NAMALWA (cell line): Measurements from ENCODE around the gene TEX30.
"Not testable (repeated sequence)": the region's sequence is repeated elsewhere in the genome, so short reads cannot be mapped to it uniquely, and the experiment has no call there.

ENCODE experiments used
- DNase-seq: peaks from one replicate; pipeline ENCODE4 v3.0.0-alpha.2; 2015; ENCODE audit warnings: low spot score

TEX30 gene

DNA sequence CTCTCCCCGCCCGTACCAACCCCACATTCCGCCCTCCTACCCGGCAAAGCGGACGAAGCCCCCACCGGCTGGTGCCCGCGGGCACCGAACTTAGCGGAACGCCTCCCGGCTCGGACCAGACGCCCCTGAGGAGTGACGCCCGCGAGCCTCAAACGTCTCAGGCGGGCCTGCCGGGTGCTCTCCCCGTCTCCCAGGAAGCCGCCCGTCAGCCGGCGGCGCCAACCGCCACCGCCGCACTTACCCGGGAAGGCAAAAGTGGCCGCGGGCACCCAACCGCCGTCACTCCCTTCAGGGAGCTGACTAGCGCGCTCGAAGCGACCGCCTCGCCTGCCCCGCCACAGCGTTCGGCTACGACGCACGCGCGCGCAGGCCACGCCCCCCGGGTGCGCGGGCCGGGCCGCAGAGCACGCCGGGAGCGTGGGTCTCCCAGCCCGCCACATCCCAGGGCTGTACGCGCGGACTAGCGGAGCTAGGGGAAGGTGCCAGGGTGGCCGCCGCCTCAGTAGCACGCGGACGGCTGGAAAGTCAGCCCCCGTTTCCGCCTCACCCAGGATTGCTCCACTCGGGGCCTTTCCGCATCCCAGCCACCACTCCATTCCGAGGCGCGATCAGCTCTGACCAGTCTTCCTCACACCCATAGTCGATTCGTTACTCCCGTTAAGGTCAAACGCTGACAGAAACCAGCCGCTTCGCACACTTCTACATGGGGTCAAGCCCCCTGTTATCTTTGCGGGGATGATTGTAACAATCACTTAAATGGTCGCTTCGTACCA lies at the start of gene TEX30:
TEX30 (minus strand) TSS at position 346 of the 773 bp plus-strand sequence. CDS start 3,760 bp downstream, outside the sequence.
- peak; percentile 93 for DNase-seq

DNA sequence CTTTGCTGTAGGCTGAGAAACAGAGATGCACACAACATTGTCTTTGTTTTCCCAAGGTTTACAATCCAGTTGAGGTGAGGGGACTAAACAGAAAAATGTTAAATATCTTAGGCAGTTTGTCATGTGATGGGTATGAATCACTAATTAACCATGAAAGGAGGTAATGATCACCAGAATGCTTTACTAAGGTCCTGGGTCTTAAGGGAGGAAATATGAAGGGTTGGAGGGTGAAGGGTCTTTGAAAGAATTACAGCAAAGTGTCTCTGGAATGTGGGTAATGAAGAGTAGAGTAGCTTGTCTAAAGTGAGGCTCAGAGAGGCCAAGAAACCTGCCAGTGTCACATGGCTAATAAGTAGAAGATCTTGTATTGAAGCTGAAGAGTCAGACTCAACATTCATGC lies 44.3 kb upstream of the TEX30 start:
- no peak for DNase-seq

DNA sequence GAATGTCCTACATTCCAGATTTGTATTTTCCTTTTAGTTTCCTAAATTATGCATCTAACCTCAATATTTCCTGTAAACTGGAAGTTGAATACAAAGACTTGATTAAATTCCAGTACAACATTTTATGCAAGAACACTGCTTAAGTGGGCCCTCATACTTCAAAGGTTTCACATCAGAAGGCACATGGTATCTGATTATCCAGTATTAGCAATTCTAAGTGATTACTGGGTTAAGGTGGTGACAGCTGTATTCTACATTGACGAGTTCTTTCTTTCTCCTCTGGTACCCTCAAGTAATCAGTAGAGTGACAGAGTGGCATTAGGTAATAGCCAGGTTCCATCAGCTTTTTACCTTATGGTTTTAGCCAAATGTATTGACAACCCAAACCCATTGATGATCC lies 43.7 kb upstream of the TEX30 start:
- no peak for DNase-seq

DNA sequence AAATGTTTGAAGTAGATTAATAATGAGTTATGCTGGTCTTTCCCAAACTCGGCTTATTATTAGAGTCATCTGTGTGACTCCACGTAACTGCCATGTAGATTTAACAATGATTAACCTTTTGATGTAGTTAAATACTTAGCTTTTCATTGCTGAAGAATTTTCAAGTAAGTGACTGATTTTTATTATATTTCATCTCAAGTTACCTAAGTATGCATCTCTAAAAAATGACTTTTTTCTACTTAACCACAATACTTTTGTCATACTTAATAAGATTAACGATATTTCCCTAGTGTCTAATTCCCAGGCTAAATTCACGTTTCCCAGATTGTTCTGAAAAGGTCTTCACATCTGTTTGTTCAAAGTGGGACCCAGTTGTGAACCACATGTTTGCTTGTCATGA lies 43.1 kb upstream of the TEX30 start:
- no peak for DNase-seq

DNA sequence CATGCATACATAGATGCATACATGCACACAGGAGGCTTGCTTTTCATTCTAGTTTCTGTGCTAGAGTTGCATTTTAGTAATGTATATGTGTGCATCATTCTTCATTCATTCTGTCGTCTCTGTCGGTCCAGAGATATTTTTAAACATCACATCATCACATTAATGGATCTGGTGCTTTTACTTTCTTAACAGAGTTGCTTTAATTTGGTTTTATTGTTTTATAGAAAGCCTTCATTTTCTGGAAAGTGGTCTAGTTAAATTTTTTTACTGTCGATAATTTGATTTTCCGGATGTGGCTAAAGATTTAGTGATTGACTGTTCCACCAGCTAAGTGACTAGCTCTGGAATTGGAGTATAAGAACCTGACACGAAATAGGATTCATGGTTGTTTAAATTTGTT lies 42.2 kb upstream of the TEX30 start:
- DNase-seq = no peak

DNA sequence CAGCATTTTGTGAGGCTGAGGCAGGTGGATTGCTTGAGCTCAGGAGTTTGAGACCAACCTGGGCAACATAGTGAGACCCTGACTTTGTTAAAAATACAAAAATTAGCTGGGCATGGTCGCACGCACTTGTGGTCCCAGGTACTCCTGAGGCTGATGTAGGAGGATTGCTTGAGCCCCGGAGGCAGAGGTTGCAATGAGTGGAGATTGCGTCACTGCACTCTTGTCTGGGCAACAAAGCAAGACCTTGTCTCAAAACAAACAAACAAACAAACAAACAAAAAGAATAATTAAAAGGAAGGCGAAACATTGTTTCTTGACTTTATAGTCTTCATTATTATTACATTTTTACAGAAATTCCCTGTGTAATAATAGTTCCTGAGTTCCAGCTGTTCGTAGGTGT lies 41.2 kb upstream of the TEX30 start:
- no peak for DNase-seq

DNA sequence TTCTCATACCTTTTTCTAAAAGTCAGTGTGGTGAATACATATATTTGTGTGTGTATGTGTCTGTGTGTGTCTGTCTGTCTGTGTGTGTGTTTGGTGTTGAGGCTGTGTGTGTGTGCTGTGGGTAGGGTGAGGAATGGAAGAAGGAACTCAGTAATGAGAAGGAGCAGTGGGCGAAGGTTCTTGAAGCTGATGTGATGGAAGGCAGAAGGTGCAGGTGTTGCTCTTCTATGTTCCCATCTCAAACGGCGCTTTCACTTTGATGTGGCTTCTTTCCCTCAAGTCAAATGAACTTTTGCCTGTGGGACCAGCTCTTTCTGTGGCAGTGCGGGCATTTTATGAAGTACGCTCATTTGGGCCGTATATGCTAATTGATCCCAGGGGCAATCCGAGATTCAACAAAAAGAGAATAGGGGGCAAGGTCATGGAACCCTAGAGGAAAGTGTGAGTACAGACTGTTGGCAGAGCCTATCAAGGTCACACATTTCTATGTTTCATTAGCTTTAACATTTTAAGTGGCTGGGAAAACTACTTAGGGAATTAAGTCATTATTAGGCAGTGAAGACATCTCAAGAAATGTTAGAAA lies 40.5 kb upstream of the TEX30 start:
- no peak for DNase-seq

DNA sequence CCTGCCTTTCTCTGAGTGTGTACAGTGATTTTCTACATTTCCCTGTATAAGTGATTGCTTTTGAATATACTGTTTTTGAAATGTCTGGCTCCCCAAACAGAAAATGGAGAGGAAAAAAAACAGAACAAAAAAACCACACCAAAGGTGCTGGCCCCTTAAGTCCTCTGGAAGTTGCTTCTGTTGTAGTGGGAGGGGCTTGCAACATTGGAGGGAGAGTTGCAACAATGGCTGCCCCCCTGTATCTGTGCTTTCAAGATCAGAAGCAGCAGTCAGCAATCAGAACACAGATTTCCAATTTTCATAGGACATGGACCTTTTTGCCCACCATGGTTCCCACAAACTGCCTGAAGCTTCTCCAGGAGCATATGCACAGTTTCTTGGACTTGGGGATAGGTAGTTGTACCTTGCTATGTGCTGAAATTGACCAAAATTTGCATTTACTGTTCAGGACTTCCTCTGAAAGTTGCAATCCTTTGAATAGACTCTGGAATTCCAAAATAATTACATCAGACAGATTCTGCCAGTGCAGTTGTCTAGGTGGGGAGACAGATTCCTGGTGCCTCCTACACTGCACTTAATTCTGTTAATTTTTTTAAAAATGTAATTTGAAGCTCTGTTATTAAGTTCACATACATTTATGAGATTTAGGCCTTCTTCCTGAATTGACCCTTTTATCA lies 39.2 kb upstream of the TEX30 start:
- DNase-seq = no peak

DNA sequence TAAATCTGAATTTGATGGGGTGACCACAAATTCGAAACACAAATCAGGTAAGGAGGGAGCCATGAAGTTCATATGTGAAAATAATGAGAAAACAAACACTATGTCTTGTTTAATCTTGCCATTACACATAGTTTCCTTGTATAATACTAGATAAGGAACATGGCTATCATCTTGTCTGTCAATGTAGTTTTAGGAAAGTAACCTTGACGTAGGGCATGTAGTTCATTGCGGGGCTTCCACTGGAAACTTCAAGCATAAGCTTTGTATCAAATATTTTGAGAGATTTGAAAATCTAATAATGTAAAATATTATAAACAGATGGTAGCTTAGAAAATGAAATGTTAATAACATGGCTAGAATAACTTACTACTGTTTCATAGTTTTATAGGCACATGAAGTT lies 34.1 kb upstream of the TEX30 start:
- DNase-seq = no peak

DNA sequence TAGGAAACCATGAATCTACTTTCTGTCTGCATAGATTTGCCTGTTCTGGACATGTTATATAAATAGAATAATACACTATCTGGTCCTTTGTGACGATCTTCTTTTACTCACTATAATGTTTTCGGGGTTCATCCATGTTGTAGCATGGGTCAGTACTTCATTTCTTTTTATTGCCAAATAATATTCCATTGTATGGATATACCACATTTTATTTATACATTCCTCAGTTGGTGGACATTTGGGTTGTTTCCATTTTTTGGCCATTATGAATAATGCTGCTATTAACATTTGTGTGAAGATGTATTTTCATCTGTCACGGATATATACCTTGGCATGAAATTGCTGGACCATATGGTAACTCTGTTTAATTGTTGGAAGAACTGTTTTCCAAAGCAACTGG lies 32.1 kb upstream of the TEX30 start:
- no peak for DNase-seq

DNA sequence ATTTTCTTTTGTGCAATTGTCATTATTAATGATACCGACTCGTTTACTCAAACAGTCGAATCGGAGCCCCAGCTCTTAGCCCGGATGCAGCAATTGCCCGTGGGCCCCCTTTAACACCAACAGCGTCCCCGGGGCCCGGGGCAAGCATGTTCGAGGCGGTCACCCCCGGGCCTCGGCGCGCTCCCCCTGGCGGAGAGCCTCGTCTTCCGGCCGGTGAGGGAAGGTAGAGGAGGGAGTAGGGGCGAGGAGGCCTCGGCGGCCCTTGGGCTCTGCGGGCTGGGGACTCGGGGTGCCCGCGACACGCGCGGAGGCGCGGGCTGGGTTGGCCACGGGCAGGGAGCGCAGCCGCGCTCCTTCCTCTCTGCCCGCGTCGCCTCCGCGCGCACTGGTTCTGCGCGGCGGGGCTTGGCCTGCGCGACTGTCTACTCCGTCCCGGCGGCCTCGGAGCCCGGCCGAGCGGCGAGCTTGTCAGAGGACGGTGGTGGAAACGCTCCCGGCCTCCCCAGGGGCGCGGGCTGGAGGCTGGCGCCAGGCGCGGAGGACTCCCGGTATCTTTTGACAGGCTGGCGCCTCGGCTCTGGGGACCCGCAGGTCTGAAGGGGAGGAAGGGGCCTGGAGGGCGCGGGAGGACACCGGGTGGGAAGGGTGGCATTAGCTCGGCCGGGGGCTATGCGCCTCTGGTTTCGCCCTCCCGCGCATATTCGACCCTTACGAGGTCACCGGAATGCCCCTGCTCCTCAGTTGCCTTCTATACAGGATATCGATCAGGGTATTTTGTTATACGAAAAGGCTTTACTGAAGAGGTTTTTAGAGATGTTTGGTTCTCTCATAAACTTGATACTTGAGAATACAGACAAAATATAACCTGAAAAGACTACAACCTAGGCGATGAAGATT lies 26.8 kb upstream of the TEX30 start:
- peak; percentile 84 for DNase-seq

DNA sequence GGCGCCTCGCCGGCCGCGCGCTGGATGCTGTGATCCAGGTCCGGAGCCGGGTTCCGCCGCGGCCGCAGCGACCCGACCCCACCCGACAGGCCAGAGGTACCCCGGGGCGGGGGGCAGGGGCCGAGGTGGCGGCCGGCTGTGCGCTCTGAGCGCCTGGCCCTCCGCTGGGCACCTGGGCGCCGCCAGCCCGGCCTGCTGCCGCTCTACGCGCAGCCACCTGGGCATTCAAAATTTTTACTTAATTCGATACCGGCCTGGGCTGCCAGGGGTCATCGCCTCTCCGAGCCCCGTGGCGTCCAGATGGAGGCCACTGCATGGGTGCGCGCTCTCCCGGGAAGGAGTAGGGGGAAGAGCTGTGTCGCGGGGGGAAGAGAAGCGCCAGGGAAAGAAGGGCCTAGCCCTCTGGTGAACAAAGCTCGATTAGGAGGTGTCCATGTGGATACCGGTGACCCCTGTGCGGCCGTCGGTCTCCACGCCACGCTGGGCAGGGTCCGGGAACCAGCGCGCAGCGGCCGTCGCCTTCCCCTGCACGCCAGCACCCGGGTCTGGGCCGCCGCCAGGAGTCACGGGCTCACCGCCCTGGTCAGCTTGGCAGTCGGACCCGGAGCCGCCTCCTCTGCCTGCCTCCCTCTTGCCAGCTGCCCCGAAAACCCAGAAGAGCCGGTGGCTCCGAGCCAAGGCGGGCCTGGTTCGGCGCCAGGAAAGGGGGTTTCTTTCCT lies 26.0 kb upstream of the TEX30 start:
- DNase-seq = no peak

DNA sequence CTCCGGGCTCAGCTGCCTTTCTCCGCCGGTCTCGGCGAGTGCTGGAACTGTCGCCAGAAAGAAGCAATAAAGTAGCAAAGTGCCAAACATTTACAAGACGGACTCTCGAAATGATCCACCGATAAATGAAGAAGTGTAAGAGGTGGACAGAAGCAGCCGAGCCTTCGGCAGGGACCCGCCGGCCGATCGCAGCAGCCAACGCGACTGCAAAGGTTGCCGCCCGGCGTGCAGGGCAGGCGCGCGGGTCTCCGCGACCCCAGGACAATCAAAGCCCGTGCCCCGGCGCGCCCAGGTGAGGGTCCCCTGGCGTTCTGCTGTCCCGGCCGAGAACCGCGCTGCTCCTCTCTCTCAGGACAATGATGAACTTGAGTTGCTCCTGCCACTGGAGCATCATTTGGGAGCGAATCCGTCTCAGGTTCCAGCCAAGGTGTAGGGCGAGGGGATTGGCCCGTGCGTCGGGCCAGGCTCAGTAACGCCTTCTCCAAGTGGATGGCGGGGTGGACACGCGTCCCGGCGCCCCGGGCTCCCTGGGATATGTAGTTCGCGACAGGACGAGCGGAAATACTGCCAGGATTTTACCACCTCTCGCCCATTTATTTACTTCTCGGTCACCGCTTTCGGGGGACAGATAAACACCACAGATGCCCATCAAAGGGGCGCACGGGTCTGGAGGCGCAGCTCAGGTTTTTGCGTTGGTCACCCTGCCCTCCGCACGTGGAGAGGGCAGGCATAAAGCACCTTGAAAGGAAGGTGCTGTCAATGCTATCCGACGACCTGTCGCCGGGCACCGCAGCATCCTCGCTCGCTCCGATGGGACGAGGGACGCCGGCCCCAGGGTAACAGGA lies 25.2 kb upstream of the TEX30 start, which contains the start of the genes BIVM and POGLUT2:
BIVM (plus strand) TSS at position 539 of the 845 bp plus-strand sequence. CDS start 8,149 bp downstream, outside the sequence.
POGLUT2 (minus strand) TSS at position 396 of the 845 bp plus-strand sequence; CDS start at position 90, 306 bp downstream.
- DNase-seq = no peak

DNA sequence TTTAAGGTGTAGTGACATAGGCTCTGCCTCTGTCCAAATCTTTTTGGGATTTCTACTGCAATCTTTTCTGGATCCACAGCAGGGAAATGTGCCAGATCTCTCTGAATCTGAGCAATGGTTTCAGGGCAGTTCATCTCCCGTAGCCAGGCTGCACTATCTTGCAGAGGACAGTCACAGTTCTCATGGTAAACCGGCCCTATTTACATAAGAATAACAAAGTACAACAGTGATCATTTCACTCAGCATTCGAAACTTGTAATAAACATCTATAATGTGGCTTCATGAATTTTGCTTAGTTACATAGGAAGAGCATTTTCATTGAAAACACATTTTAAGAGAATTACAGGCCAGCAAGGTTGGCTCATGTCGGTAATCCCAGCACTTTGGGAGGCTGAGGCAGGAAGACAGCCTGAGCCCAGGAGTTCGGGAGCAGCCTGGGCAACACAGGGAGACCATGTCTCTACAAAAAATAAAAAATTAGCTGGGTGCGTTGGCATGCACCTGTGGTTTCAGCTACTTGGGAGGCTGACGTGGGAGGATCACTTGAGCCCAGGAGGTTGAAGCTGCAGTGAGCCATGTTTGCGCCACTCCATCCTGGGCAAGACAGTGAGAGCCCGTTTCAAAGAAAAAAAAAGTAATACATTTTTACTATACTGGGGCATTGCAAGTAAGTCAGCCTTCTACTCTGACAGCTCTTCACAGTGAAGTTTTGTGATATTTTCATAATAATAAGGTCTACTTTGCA lies 20.2 kb upstream of the TEX30 start:
- DNase-seq = no peak

DNA sequence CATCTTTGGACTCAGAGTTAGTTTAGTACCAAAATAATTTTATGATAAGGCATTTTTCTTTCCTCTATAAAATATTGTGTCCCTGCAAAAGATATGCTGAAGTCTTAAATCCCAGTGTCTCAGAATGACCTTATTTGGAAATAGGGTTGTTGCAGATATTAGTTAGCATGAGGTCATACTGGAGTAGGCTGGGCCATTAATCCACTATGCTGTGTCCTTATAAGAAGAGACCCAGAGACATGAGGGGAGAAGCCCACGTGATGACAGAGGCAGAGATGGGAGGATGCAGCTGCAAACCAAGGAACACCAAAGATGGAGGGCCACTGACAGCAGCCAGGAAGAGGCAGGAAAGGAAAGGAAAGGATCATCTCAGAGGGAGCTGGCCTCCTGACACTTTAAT lies 18.8 kb upstream of the TEX30 start:
- DNase-seq = no peak

DNA sequence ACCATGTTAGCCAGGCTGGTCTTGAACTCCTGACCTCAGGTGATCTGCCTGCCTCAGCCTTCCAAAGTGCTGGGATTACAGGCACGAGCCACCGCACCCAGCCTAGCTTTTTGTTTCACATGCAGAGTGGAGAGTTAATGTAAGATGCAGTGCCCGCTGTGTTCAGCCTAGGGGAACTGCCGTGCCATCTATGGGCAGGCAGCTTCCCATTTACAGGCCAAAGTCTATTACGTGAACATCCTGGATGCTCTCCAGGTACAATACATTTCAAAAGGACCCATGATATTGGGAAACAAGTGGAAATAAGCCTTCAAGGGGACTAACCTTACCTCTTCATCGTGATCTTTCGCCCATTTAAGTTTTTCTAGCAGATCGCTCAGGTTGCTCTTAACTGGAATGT lies 15.1 kb upstream of the TEX30 start:
- DNase-seq = no peak

DNA sequence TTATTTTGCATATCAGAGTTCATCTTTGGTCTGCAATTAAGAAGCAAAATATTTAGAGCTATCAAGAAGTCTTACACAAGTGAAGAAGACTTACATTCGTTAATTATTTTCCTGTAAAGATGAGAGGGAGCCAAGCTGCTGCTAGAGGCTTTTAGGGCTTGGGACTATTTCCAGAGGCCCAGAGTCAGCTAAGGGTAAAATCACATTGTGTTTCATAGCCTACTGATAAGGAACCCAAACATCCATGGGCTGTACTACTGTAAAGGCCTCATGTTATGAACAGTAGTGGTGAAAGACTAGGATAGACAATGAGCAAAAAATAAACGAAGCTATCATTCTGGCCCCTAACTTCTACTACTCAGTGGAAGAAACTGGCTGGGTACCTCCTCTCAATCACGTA lies 10.9 kb upstream of the TEX30 start:
- no peak for DNase-seq

DNA sequence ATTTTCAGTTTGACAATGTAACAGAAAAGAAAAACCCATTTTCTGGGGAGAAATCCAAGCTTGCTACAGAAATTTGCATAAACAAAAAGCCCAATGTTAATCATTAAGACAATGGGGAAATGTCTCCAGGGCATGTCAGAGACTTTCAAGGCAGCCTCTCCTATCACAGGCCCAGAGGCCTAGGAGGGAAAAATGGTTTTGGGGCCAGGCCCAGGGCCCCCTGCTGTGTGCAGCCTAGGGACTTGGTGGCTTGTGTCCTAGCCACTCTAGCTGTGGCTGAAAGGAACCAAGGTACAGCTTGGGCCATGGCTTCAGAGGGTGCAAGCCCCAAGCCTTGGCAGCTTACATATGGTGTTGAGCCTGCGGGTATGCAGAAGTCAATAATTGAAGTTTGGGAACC lies 8.0 kb upstream of the TEX30 start:
- no peak for DNase-seq

DNA sequence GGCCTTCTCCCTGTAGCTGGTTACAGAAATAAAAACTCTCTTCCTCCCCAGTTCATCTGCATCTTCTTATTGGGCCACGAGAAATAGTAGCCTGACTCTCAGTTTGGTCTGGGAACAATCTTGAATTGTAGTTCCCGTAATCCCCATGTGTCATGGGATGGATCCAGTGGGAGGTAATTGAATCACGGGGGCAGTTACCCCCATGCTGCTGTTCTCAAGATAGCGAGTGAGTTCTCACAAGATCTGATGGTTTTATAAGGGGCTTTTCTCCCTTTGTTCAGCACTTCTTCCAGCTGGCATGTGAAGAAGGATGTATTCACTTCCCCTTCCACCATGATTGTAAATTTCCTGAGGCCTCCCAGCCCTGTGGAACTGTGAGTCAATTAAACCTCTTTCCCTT lies 7.1 kb upstream of the TEX30 start:
- not testable (repeated sequence) for DNase-seq
